Measurements from ENCODE around the gene TMIGD2. TPM values are rescaled to one million over a fixed set of nuclear protein-coding genes. Genes with fewer than 3 reads are reported as not detected.
"Not testable (repeated sequence)": the region's sequence is repeated elsewhere in the genome, so short reads cannot be mapped to it uniquely, and the experiment has no call there.

Gene TMIGD2
- total RNA-seq, 1 experiment from 2014 or later: not detected

DNA sequence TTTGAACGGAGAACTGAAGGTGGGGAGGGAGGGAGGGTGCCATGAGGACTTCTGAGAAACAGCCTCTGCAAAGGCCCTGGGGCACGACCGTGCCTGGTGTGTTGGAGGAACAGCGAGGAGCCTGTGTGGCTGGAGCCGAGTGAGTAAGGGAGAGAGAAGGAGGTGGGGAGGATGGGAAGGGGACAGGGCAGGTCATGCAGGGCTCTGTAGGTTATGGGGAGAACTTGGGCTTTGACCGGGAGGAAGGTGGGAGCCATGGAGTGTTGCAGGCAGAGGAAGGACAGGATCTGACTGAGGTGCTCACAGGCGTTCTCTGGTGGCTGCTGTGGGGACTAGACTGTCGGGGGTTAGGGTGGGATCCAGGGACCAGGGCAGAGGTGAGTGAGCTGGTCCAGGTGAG is 47.9 kb upstream of the TMIGD2 start:
- Histone ChIP-seq H3K9me3 (ENCODE audit: control insufficient read depth, insufficient read depth, low read depth, low read length) (no peaks in the 10 kb centered on the region), H3K36me3 (ENCODE audit: control insufficient read depth, insufficient read depth, low read length) (no peaks in the 10 kb centered on the region), H3K27me3 (ENCODE audit: control insufficient read depth, insufficient read depth, low read length) (no peaks in the 10 kb centered on the region), H3K4me1 (ENCODE audit: control insufficient read depth, insufficient read depth, low read length) (no peaks in the 10 kb centered on the region), H3K27ac (ENCODE audit: low read length) (no peak overlapping the region), H3K4me3 (ENCODE audit: low read depth in 2 of 2, low read length in 2 of 2) (no peak overlapping the region)
- DNase-seq (ENCODE audit: low read depth, low spot score): no peak
- no peak for ATAC-seq
- ChIA-PET POLR2A (no interaction called here), CTCF (no interaction called here)
- BruUV-seq (replicated peaks): no TSS peak
- in situ Hi-C loops (cut with HindIII; ENCODE audit: low pct_unique_long_range_greater_than_20kb, low sequenced_read_pairs) (no loop called here), intact Hi-C loops (cut with micrococcal nuclease; ENCODE audit: unreplicated experiment) (loop anchor here (2.0 kb wide), 1 partner anchor 83 kb away; no protein-coding TSS in a partner anchor)
- TF ChIP-seq TCF7L2 (IDR thresholded peaks at IDR 0.05; ENCODE audit: low read depth, low read length): no peak
- TF ChIP-seq, protein P1, sequence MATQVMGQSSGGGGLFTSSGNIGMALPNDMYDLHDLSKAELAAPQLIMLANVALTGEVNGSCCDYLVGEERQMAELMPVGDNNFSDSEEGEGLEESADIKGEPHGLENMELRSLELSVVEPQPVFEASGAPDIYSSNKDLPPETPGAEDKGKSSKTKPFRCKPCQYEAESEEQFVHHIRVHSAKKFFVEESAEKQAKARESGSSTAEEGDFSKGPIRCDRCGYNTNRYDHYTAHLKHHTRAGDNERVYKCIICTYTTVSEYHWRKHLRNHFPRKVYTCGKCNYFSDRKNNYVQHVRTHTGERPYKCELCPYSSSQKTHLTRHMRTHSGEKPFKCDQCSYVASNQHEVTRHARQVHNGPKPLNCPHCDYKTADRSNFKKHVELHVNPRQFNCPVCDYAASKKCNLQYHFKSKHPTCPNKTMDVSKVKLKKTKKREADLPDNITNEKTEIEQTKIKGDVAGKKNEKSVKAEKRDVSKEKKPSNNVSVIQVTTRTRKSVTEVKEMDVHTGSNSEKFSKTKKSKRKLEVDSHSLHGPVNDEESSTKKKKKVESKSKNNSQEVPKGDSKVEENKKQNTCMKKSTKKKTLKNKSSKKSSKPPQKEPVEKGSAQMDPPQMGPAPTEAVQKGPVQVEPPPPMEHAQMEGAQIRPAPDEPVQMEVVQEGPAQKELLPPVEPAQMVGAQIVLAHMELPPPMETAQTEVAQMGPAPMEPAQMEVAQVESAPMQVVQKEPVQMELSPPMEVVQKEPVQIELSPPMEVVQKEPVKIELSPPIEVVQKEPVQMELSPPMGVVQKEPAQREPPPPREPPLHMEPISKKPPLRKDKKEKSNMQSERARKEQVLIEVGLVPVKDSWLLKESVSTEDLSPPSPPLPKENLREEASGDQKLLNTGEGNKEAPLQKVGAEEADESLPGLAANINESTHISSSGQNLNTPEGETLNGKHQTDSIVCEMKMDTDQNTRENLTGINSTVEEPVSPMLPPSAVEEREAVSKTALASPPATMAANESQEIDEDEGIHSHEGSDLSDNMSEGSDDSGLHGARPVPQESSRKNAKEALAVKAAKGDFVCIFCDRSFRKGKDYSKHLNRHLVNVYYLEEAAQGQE (IDR thresholded peaks at IDR 0.05; ENCODE audit: insufficient read depth in 1 of 2, low read depth in 2 of 2, low read length in 1 of 2): no peak
- TF ChIP-seq, protein P2, sequence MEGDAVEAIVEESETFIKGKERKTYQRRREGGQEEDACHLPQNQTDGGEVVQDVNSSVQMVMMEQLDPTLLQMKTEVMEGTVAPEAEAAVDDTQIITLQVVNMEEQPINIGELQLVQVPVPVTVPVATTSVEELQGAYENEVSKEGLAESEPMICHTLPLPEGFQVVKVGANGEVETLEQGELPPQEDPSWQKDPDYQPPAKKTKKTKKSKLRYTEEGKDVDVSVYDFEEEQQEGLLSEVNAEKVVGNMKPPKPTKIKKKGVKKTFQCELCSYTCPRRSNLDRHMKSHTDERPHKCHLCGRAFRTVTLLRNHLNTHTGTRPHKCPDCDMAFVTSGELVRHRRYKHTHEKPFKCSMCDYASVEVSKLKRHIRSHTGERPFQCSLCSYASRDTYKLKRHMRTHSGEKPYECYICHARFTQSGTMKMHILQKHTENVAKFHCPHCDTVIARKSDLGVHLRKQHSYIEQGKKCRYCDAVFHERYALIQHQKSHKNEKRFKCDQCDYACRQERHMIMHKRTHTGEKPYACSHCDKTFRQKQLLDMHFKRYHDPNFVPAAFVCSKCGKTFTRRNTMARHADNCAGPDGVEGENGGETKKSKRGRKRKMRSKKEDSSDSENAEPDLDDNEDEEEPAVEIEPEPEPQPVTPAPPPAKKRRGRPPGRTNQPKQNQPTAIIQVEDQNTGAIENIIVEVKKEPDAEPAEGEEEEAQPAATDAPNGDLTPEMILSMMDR (IDR thresholded peaks at IDR 0.05): no peak
- no peak for TF ChIP-seq SIN3A (IDR thresholded peaks at IDR 0.05; ENCODE audit: borderline replicate concordance, insufficient read depth, low read depth, low read length)
- no peak for TF ChIP-seq POLR2AphosphoS5 (IDR thresholded peaks at IDR 0.05; ENCODE audit: low read depth, low read length)

GRCh38 chr19:4349225-4349624 is 47.0 kb upstream of the TMIGD2 start:
- ATAC-seq; POLR2A ChIA-PET; DNase-seq (ENCODE audit: low read depth, low spot score); H3K4me1 ChIP-seq (ENCODE audit: control insufficient read depth, insufficient read depth, low read length); CTCF ChIA-PET; BruUV-seq (replicated peaks); H3K4me3 ChIP-seq (ENCODE audit: low read depth in 2 of 2, low read length in 2 of 2); H3K27ac ChIP-seq (ENCODE audit: low read length); H3K36me3 ChIP-seq (ENCODE audit: control insufficient read depth, insufficient read depth, low read length); H3K9me3 ChIP-seq (ENCODE audit: control insufficient read depth, insufficient read depth, low read depth, low read length); H3K27me3 ChIP-seq (ENCODE audit: control insufficient read depth, insufficient read depth, low read length); intact Hi-C loops (cut with micrococcal nuclease; ENCODE audit: unreplicated experiment); in situ Hi-C loops (cut with HindIII; ENCODE audit: low pct_unique_long_range_greater_than_20kb, low sequenced_read_pairs): not testable (repeated sequence)

- intact Hi-C loops (cut with micrococcal nuclease; ENCODE audit: unreplicated experiment): no loop called here
- Histone ChIP-seq H3K9me3 (ENCODE audit: control insufficient read depth, insufficient read depth, low read depth, low read length) (no peaks in the 10 kb centered on the region), H3K4me3 (ENCODE audit: low read depth in 2 of 2, low read length in 2 of 2) (no peak overlapping the region), H3K27ac (ENCODE audit: low read length) (no peak overlapping the region), H3K27me3 (ENCODE audit: control insufficient read depth, insufficient read depth, low read length) (no peaks in the 10 kb centered on the region), H3K4me1 (ENCODE audit: control insufficient read depth, insufficient read depth, low read length) (no peaks in the 10 kb centered on the region; the same call in 1 of the 2 replicates), H3K36me3 (ENCODE audit: control insufficient read depth, insufficient read depth, low read length) (no peaks in the 10 kb centered on the region; the same call in 1 of the 2 replicates)
- DNase-seq (ENCODE audit: low read depth, low spot score) (no peak), ATAC-seq (no peak)
- CTCF ChIA-PET: no interaction called here
- in situ Hi-C loops (cut with HindIII; ENCODE audit: low pct_unique_long_range_greater_than_20kb, low sequenced_read_pairs): no loop called here
- POLR2A ChIA-PET: no interaction called here
- BruUV-seq (replicated peaks): no TSS peak
- TF ChIP-seq TCF7L2 (IDR thresholded peaks at IDR 0.05; ENCODE audit: low read depth, low read length) (no peak), POLR2AphosphoS5 (IDR thresholded peaks at IDR 0.05; ENCODE audit: low read depth, low read length) (no peak), SIN3A (IDR thresholded peaks at IDR 0.05; ENCODE audit: borderline replicate concordance, insufficient read depth, low read depth, low read length) (no peak)
- TF ChIP-seq, protein P2 (IDR thresholded peaks at IDR 0.05): no peak
- TF ChIP-seq, protein P1 (IDR thresholded peaks at IDR 0.05; ENCODE audit: insufficient read depth in 1 of 2, low read depth in 2 of 2, low read length in 1 of 2): no peak
These were observed 45.3 kb upstream of the TMIGD2 start for GRCh38 chr19:4347521-4347920.
